ENCODE data around the gene TTLL11.
"Not testable (repeated sequence)": the region's sequence is repeated elsewhere in the genome, so short reads cannot be mapped to it uniquely, and the experiment has no call there.

Gene TTLL11

GRCh38 chr9:122120316-122121071 lies 27.4 kb upstream of the TTLL11 start:
- no peak for DNase-seq (ENCODE audit: low read depth)
- TF ChIP-seq CTCF (IDR thresholded peaks at IDR 0.05; ENCODE audit: control insufficient read depth, extremely low read depth, insufficient read depth), result no peak
- no peak overlapping the region for H3K4me3 ChIP-seq (ENCODE audit: low read depth, low read length)

- DNase-seq (ENCODE audit: low read depth), result no peak
- no peak for TF ChIP-seq CTCF (IDR thresholded peaks at IDR 0.05; ENCODE audit: control insufficient read depth, extremely low read depth, insufficient read depth)
Measured at GRCh38 chr9:122119721-122120120, 26.6 kb upstream of the TTLL11 start.

GRCh38 chr9:122119166-122119521 lies 26.0 kb upstream of the TTLL11 start:
- TF ChIP-seq CTCF (IDR thresholded peaks at IDR 0.05; ENCODE audit: control insufficient read depth, extremely low read depth, insufficient read depth), result no peak
- DNase-seq (ENCODE audit: low read depth), result no peak
- H3K4me3 ChIP-seq (ENCODE audit: low read depth, low read length), result no peak overlapping the region

More at GRCh38 chr9:122119721-122120120, 26.6 kb upstream of the TTLL11 start:
- H3K4me3 ChIP-seq (ENCODE audit: low read depth, low read length), result no peak overlapping the region

- no peak overlapping the region for H3K4me3 ChIP-seq (ENCODE audit: low read depth, low read length)
- no peak for TF ChIP-seq CTCF (IDR thresholded peaks at IDR 0.05; ENCODE audit: control insufficient read depth, extremely low read depth, insufficient read depth)
- DNase-seq (ENCODE audit: low read depth), result no peak
Measured at GRCh38 chr9:122118343-122119165, 25.4 kb upstream of the TTLL11 start.

- not testable (repeated sequence) for DNase-seq (ENCODE audit: low read depth); H3K4me3 ChIP-seq (ENCODE audit: low read depth, low read length)
Measured at GRCh38 chr9:122117241-122117640, 24.1 kb upstream of the TTLL11 start.

GRCh38 chr9:122116448-122117173 lies 23.5 kb upstream of the TTLL11 start:
- no peak for DNase-seq (ENCODE audit: low read depth)
- H3K4me3 ChIP-seq (ENCODE audit: low read depth, low read length), result no peak overlapping the region
- TF ChIP-seq CTCF (IDR thresholded peaks at IDR 0.05; ENCODE audit: control insufficient read depth, extremely low read depth, insufficient read depth), result no peak

GRCh38 chr9:122116040-122116439 lies 22.9 kb upstream of the TTLL11 start:
- no peak for DNase-seq (ENCODE audit: low read depth)
- no peak for TF ChIP-seq CTCF (IDR thresholded peaks at IDR 0.05; ENCODE audit: control insufficient read depth, extremely low read depth, insufficient read depth)
- H3K4me3 ChIP-seq (ENCODE audit: low read depth, low read length), result no peak overlapping the region

Data from LNCaP clone FGC (cell line).